K562 (cell line): Measurements from ENCODE around the gene ZNF468. TPM values are rescaled to one million over a fixed set of nuclear protein-coding genes. Genes with fewer than 3 reads are reported as not detected.
A peak's percentile ranks its signal among the peaks of the same experiment; 100 is the strongest.

Experiments used
- BRD4 ChIP-seq: fragments of 200-600 bp; sonication (generic); IDR thresholded peaks from 2 replicates; pipeline ENCODE4 v1.6.1; 2017; ENCODE audit warnings: inconsistent platforms
- CBX2 ChIP-seq: fragments of 200-600 bp; sonication (generic); IDR thresholded peaks from one replicate; pipeline ENCODE4 v1.6.1; 2012; ENCODE audit warnings: mild to moderate bottlenecking, low read length, inconsistent platforms; ENCODE audit not compliant: insufficient read depth, poor library complexity, severe bottlenecking
- DMBX1 ChIP-seq: fragments of 250-450 bp; sonication (Bioruptor Pico); IDR thresholded peaks from 2 replicates; pipeline ENCODE4 v1.8.0; 2022; ENCODE audit warnings: inconsistent platforms, mild to moderate bottlenecking, moderate library complexity, borderline replicate concordance
- GABPB2 ChIP-seq: fragments of 250-450 bp; sonication (Bioruptor Pico); conservative IDR thresholded peaks from 2 replicates; pipeline ENCODE4 v1.5.1; 2021; ENCODE audit warnings: mild to moderate bottlenecking
- HDAC8 ChIP-seq: fragments of 450-650 bp; IDR thresholded peaks from 2 replicates; pipeline ENCODE4 v1.6.1; 2016; ENCODE audit warnings: mild to moderate bottlenecking, missing genetic modification characterization, moderate library complexity, missing compliant biosample characterization
- IFI16 ChIP-seq: fragments of 250-450 bp; sonication (Bioruptor Pico); IDR thresholded peaks from 2 replicates; pipeline ENCODE4 v2.1.2; 2022; ENCODE audit warnings: mild to moderate bottlenecking, inconsistent platforms
- NBN ChIP-seq: fragments of 450-650 bp; IDR thresholded peaks from 2 replicates; pipeline ENCODE4 v1.6.1; 2016; ENCODE audit warnings: low read depth, mild to moderate bottlenecking
- NKRF ChIP-seq: fragments of 450-650 bp; IDR thresholded peaks from 2 replicates; pipeline ENCODE4 v1.6.1; 2016; ENCODE audit warnings: borderline replicate concordance
- POLR2AphosphoS5 ChIP-seq: IDR thresholded peaks from 2 replicates; pipeline ENCODE4 v1.6.1; 2011; ENCODE audit warnings: mild to moderate bottlenecking, low read depth, low read length, moderate library complexity; ENCODE audit not compliant: control insufficient read depth, insufficient read depth
- POLR3G ChIP-seq: IDR thresholded peaks from 2 replicates; pipeline ENCODE4 v1.6.1; 2011; ENCODE audit not compliant: insufficient read length, insufficient replicate concordance; ENCODE audit errors: extremely low read depth
- PTBP1 ChIP-seq: fragments of 200-400 bp; formaldehyde crosslinking; IDR thresholded peaks from 2 replicates; pipeline ENCODE4 v1.6.1; 2017; ENCODE audit warnings: low read depth, low read length
- PYGO2 ChIP-seq: fragments of 450-650 bp; IDR thresholded peaks from 2 replicates; pipeline ENCODE4 v1.6.1; 2016; ENCODE audit warnings: mild to moderate bottlenecking, missing genetic modification characterization, moderate library complexity, missing compliant biosample characterization
- RAD21 ChIP-seq, 2 experiments: fragments of 250-450 bp in 1 of 2; fragments of 450-650 bp in 1 of 2; sonication (Bioruptor Pico) in 1 of 2; formaldehyde crosslinking in 1 of 2; IDR thresholded peaks in 1 of 2; conservative IDR thresholded peaks in 1 of 2; 2 replicates each; pipeline versions ENCODE4 v1.4.0 to v1.8.0; 2020 to 2022; ENCODE audit warnings: mild to moderate bottlenecking in 2 of 2, moderate library complexity in 1 of 2
- RFX5 ChIP-seq: IDR thresholded peaks from 2 replicates; pipeline ENCODE4 v1.6.1; 2011; ENCODE audit warnings: low read depth, mild to moderate bottlenecking, improper control_type of control experiment, low read length
- RUNX1 ChIP-seq: sonication (generic); IDR thresholded peaks from 2 replicates; pipeline ENCODE4 v1.6.1; 2016; ENCODE audit warnings: antibody characterized with exemption, low read depth
- ZNF217 ChIP-seq: sonication (generic); formaldehyde crosslinking; IDR thresholded peaks from 2 replicates; pipeline ENCODE4 v1.8.0; 2022; ENCODE audit warnings: mild to moderate bottlenecking, missing genetic modification reagents
- ZNF224 ChIP-seq: sonication (generic); formaldehyde crosslinking; IDR thresholded peaks from 2 replicates; pipeline ENCODE4 v1.8.0; 2022; ENCODE audit warnings: mild to moderate bottlenecking, missing genetic modification reagents
- ZNF23 ChIP-seq: fragments of 250-450 bp; sonication (Bioruptor Pico); IDR thresholded peaks from 2 replicates; pipeline ENCODE4 v1.4.0; 2020; ENCODE audit warnings: mild to moderate bottlenecking
- ZNF253 ChIP-seq: fragments of 250-450 bp; sonication (Bioruptor Pico); conservative IDR thresholded peaks from 2 replicates; pipeline ENCODE4 v1.6.1; 2021; ENCODE audit warnings: mild to moderate bottlenecking
- ZNF311 ChIP-seq: fragments of 250-450 bp; sonication (Bioruptor Pico); IDR thresholded peaks from 2 replicates; pipeline ENCODE4 v1.4.0; 2020; ENCODE audit warnings: mild to moderate bottlenecking, moderate library complexity
- ZNF644 ChIP-seq: fragments of 200-800 bp; sonication (Bioruptor generic); IDR thresholded peaks from 2 replicates; pipeline ENCODE4 v1.6.1; 2016; ENCODE audit warnings: low read depth, missing genetic modification characterization, missing compliant biosample characterization
- ZNF695 ChIP-seq: fragments of 450-650 bp; formaldehyde crosslinking; IDR thresholded peaks from 2 replicates; pipeline ENCODE4 v1.4.0; 2020; ENCODE audit warnings: mild to moderate bottlenecking, moderate library complexity
- polyA plus RNA-seq, 8 experiments: library from polyadenylated mRNA; depleted of rRNA in 4 of 8; stranded (reverse) in 5 of 8; unstranded in 3 of 8; fragments of >200 nt; fragmentation: Nextera tagmentation in 2 of 8; fragmentation: Illumina TruSeq in 1 of 8; extraction: Ambion mirVana in 2 of 8; extraction: Trizol in 1 of 8; gene quantifications; 2 replicates each; pipeline versions ENCODE4 v1.2.1 to v1.2.3, GENCODE V29; 2011 to 2014; ENCODE audit warnings: inconsistent platforms in 1 of 8, missing spikeins in 1 of 8
- total RNA-seq, 7 experiments: library from RNA; depleted of rRNA in 6 of 7; stranded (reverse); fragments of >200 nt in 6 of 7; fragmentation: Illumina TruSeq in 2 of 7; extraction: Trizol in 2 of 7; gene quantifications; 2 replicates each; pipeline versions ENCODE4 v1.2.1 to v1.2.3, GENCODE V29; 2011 to 2021; ENCODE audit warnings: low replicate concordance in 1 of 7
- TF ChIP-seq, protein P1 (sequence below): fragments of 450-650 bp; formaldehyde crosslinking; IDR thresholded peaks from 2 replicates; pipeline ENCODE4 v1.4.0; 2020; ENCODE audit warnings: mild to moderate bottlenecking, moderate library complexity
- TF ChIP-seq, protein P2 (sequence below): sonication (generic); formaldehyde crosslinking; IDR thresholded peaks from 2 replicates; pipeline ENCODE4 v1.8.0; 2022; ENCODE audit warnings: mild to moderate bottlenecking, missing genetic modification reagents

The ZNF468 gene
- total and polyA plus RNA-seq, 9 of the 15 experiments (the other 6 are each of a cell fraction or from before 2014, with no cell fraction given), result 15.9 to 36.2 (median 23.2) TPM

GRCh38 chr19:52897138-52897935 is 39.9 kb upstream of the ZNF468 start, which contains the start of gene ZNF320 (continued):
- TF ChIP-seq NKRF (peak; percentile 73), RFX5 (no peak), IFI16 (CRISPR knock-in tag) (no peak), ZNF217 (no peak), NBN (no peak), ZNF644 (tag) (no peak), GABPB2 (CRISPR knock-in tag) (no peak), DMBX1 (CRISPR knock-in tag) (peak; percentile 9; the same call in 1 of the 2 replicates), POLR3G (no peak), PTBP1 (0 out of 2 replicates have a peak, but pooled peaks have one; percentile 52), ZNF311 (CRISPR knock-in tag) (no peak), RAD21 (CRISPR knock-in tag; conservative IDR thresholded peaks at IDR 0.05 in 1 of 2, IDR thresholded peaks at IDR 0.05 in 1 of 2) (0 out of 4 replicates have a peak, but pooled peaks of 1 of the 2 experiments have one; percentile 6), ZNF224 (CRISPR knock-in tag) (no peak), ZNF695 (CRISPR knock-in tag) (no peak), ZNF23 (CRISPR knock-in tag) (no peak), BRD4 (no peak), POLR2AphosphoS5 (peak; percentile 92), ZNF253 (CRISPR knock-in tag) (no peak), CBX2 (no peak), RUNX1 (no peak), HDAC8 (no peak), PYGO2 (tag) (no peak)
- TF ChIP-seq, protein P1, sequence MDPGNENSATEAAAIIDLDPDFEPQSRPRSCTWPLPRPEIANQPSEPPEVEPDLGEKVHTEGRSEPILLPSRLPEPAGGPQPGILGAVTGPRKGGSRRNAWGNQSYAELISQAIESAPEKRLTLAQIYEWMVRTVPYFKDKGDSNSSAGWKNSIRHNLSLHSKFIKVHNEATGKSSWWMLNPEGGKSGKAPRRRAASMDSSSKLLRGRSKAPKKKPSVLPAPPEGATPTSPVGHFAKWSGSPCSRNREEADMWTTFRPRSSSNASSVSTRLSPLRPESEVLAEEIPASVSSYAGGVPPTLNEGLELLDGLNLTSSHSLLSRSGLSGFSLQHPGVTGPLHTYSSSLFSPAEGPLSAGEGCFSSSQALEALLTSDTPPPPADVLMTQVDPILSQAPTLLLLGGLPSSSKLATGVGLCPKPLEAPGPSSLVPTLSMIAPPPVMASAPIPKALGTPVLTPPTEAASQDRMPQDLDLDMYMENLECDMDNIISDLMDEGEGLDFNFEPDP (CRISPR knock-in tag), result no peak
- TF ChIP-seq, protein P2, sequence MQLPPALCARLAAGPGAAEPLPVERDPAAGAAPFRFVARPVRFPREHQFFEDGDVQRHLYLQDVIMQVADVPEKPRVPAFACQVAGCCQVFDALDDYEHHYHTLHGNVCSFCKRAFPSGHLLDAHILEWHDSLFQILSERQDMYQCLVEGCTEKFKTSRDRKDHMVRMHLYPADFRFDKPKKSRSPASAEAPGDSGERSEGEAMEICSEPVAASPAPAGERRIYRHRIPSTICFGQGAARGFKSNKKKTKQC (CRISPR knock-in tag), result 0 out of 2 replicates have a peak, but pooled peaks have one; percentile 54
